Activated CD8-positive, alpha-beta T cell treated with anti-CD3 and anti-CD28 coated beads, Interleukin-2, amount 10 ng/mL, durations not matched to agents 7 days and 5 days (primary cell): ENCODE measurements around the gene TBC1D22A. TPM values are rescaled to one million over a fixed set of nuclear protein-coding genes. Genes with fewer than 3 reads are reported as not detected.

ENCODE experiments used
- ATAC-seq: fragments of 150-1000 bp; cut with Tn5 transposase; one replicate; pipeline ENCODE4 v1.10.0; 2021; ENCODE audit warnings: moderate library complexity
- CTCF ChIA-PET: fragments of 350-600 bp; sonication (Branson Sonifier 250); formaldehyde crosslinking; loops from one replicate; lab custom pipeline; 2021; ENCODE audit warnings: antibody characterized with exemption; lab: Charles Lee
- POLR2A ChIA-PET: fragments of 350-600 bp; sonication (Branson Sonifier 250); formaldehyde crosslinking; loops from one replicate; lab custom pipeline; 2021; ENCODE audit warnings: antibody characterized with exemption; lab: Charles Lee
- DNase-seq: peaks from one replicate; pipeline ENCODE4 v3.0.0-alpha.2; 2020
- H3K27ac Mint-ChIP-seq: one replicate; pipeline ENCODE4 v1.8.0; 2021; ENCODE audit warnings: mild to moderate bottlenecking, mixed read lengths
- H3K27me3 Mint-ChIP-seq: one replicate; pipeline ENCODE4 v1.8.0; 2021; ENCODE audit warnings: low read depth, mixed read lengths
- H3K36me3 Mint-ChIP-seq: one replicate; pipeline ENCODE4 v1.8.0; 2021; ENCODE audit warnings: low read depth, mixed read lengths
- H3K4me1 Mint-ChIP-seq: one replicate; pipeline ENCODE4 v1.8.0; 2021; ENCODE audit warnings: low read depth, mixed read lengths
- H3K4me3 Mint-ChIP-seq: one replicate; pipeline ENCODE4 v1.8.0; 2021; ENCODE audit warnings: mild to moderate bottlenecking, mixed read lengths
- H3K9me3 Mint-ChIP-seq: one replicate; pipeline ENCODE4 v1.8.0; 2022; ENCODE audit warnings: mixed read lengths; ENCODE audit not compliant: insufficient read depth
- total RNA-seq, 2 experiments: library from RNA; stranded (reverse); gene quantifications; one replicate each; pipeline ENCODE4 v1.2.3, GENCODE V29; 2021

Gene TBC1D22A
- total RNA-seq, 2 experiments from 2014 or later: 34.1 to 38.7 TPM

- Mint-ChIP-seq H3K9me3 (no peaks in the 10 kb centered on the region), H3K27ac (peak overlapping the region; percentile 48), H3K4me3 (no peak overlapping the region), H3K36me3 (no peaks in the 10 kb centered on the region), H3K4me1 (no peaks in the 10 kb centered on the region), H3K27me3 (no peaks in the 10 kb centered on the region)
- DNase-seq: no peak
- ATAC-seq: no peak
- CTCF ChIA-PET: no interaction called here
- POLR2A ChIA-PET: no interaction called here
Measured at GRCh38 chr22:47123006-47123826, 360.8 kb downstream of the TBC1D22A start.

GRCh38 chr22:47123827-47124442, 361.5 kb downstream of the TBC1D22A start:
- H3K9me3 Mint-ChIP-seq: no peaks in the 10 kb centered on the region
- peaks cover 4% of the 10 kb centered on the region for H3K4me1 Mint-ChIP-seq
- ChIA-PET CTCF (no interaction called here), POLR2A (no interaction called here)
- H3K27me3 Mint-ChIP-seq: no peaks in the 10 kb centered on the region
- DNase-seq: no peak
- no peak overlapping the region for H3K4me3 Mint-ChIP-seq
- ATAC-seq: no peak
- peak overlapping the region; percentile 48 for H3K27ac Mint-ChIP-seq
- H3K36me3 Mint-ChIP-seq: peaks cover 5% of the 10 kb centered on the region

GRCh38 chr22:47124451-47124881, 362.0 kb downstream of the TBC1D22A start:
- ChIA-PET POLR2A (no interaction called here), CTCF (no interaction called here)
- ATAC-seq: no peak
- Mint-ChIP-seq H3K36me3 (peaks cover 5% of the 10 kb centered on the region), H3K27me3 (no peaks in the 10 kb centered on the region), H3K27ac (no peak overlapping the region), H3K9me3 (no peaks in the 10 kb centered on the region), H3K4me1 (peaks cover 4% of the 10 kb centered on the region), H3K4me3 (no peak overlapping the region)
- no peak for DNase-seq

GRCh38 chr22:47124961-47125360, 362.5 kb downstream of the TBC1D22A start:
- peaks cover 6% of the 10 kb centered on the region for H3K4me1 Mint-ChIP-seq
- ChIA-PET CTCF (no interaction called here), POLR2A (no interaction called here)
- no peak overlapping the region for H3K4me3 Mint-ChIP-seq
- no peak overlapping the region for H3K27ac Mint-ChIP-seq
- DNase-seq (no peak), ATAC-seq (no peak)
- H3K9me3 Mint-ChIP-seq: no peaks in the 10 kb centered on the region
- no peaks in the 10 kb centered on the region for H3K27me3 Mint-ChIP-seq
- peaks cover 5% of the 10 kb centered on the region for H3K36me3 Mint-ChIP-seq

GRCh38 chr22:47125603-47126002, 363.2 kb downstream of the TBC1D22A start:
- CTCF ChIA-PET: no interaction called here
- H3K27me3 Mint-ChIP-seq: no peaks in the 10 kb centered on the region
- POLR2A ChIA-PET: no interaction called here
- no peak overlapping the region for H3K4me3 Mint-ChIP-seq
- H3K27ac Mint-ChIP-seq: no peak overlapping the region
- ATAC-seq: no peak
- DNase-seq: no peak
- H3K36me3 Mint-ChIP-seq: peaks cover 5% of the 10 kb centered on the region
- H3K9me3 Mint-ChIP-seq: no peaks in the 10 kb centered on the region
- peaks cover 6% of the 10 kb centered on the region for H3K4me1 Mint-ChIP-seq

GRCh38 chr22:47126344-47126811, 363.9 kb downstream of the TBC1D22A start:
- DNase-seq: no peak
- Mint-ChIP-seq H3K4me1 (peaks cover 6% of the 10 kb centered on the region), H3K9me3 (no peaks in the 10 kb centered on the region), H3K36me3 (peaks cover 5% of the 10 kb centered on the region), H3K27ac (no peak overlapping the region), H3K4me3 (no peak overlapping the region), H3K27me3 (no peaks in the 10 kb centered on the region)
- ChIA-PET CTCF (no interaction called here), POLR2A (no interaction called here)
- no peak for ATAC-seq

GRCh38 chr22:47127441-47127871, 365.0 kb downstream of the TBC1D22A start:
- Mint-ChIP-seq H3K4me1 (peaks cover 6% of the 10 kb centered on the region), H3K9me3 (no peaks in the 10 kb centered on the region), H3K27me3 (no peaks in the 10 kb centered on the region), H3K36me3 (peaks cover 5% of the 10 kb centered on the region), H3K27ac (no peak overlapping the region), H3K4me3 (no peak overlapping the region)
- ATAC-seq (no peak), DNase-seq (no peak)
- ChIA-PET POLR2A (no interaction called here), CTCF (no interaction called here)

- no peak overlapping the region for H3K4me3 Mint-ChIP-seq
- ChIA-PET POLR2A (no interaction called here), CTCF (no interaction called here)
- DNase-seq: no peak
- H3K9me3 Mint-ChIP-seq: no peaks in the 10 kb centered on the region
- no peak overlapping the region for H3K27ac Mint-ChIP-seq
- H3K27me3 Mint-ChIP-seq: no peaks in the 10 kb centered on the region
- no peak for ATAC-seq
- peaks cover 6% of the 10 kb centered on the region for H3K4me1 Mint-ChIP-seq
- peaks cover 5% of the 10 kb centered on the region for H3K36me3 Mint-ChIP-seq
Measured at GRCh38 chr22:47128216-47128615, 365.8 kb downstream of the TBC1D22A start.

GRCh38 chr22:47128622-47129215, 366.3 kb downstream of the TBC1D22A start:
- no peak for ATAC-seq
- DNase-seq: no peak
- peaks cover 5% of the 10 kb centered on the region for H3K36me3 Mint-ChIP-seq
- no peaks in the 10 kb centered on the region for H3K27me3 Mint-ChIP-seq
- CTCF ChIA-PET: no interaction called here
- H3K9me3 Mint-ChIP-seq: no peaks in the 10 kb centered on the region
- peaks cover 6% of the 10 kb centered on the region for H3K4me1 Mint-ChIP-seq
- POLR2A ChIA-PET: no interaction called here
- H3K4me3 Mint-ChIP-seq: no peak overlapping the region
- no peak overlapping the region for H3K27ac Mint-ChIP-seq

GRCh38 chr22:47129902-47130635, 367.6 kb downstream of the TBC1D22A start:
- ChIA-PET POLR2A (no interaction called here), CTCF (no interaction called here)
- peaks cover 5% of the 10 kb centered on the region for H3K36me3 Mint-ChIP-seq
- peaks cover 6% of the 10 kb centered on the region for H3K4me1 Mint-ChIP-seq
- no peaks in the 10 kb centered on the region for H3K9me3 Mint-ChIP-seq
- no peak for DNase-seq
- H3K4me3 Mint-ChIP-seq: no peak overlapping the region
- no peaks in the 10 kb centered on the region for H3K27me3 Mint-ChIP-seq
- peak overlapping the region; percentile 72 for H3K27ac Mint-ChIP-seq
- ATAC-seq: no peak

- no peaks in the 10 kb centered on the region for H3K27me3 Mint-ChIP-seq
- ChIA-PET CTCF (no interaction called here), POLR2A (no interaction called here)
- H3K27ac Mint-ChIP-seq: no peak overlapping the region
- no peak overlapping the region for H3K4me3 Mint-ChIP-seq
- H3K9me3 Mint-ChIP-seq: no peaks in the 10 kb centered on the region
- H3K4me1 Mint-ChIP-seq: peaks cover 6% of the 10 kb centered on the region
- H3K36me3 Mint-ChIP-seq: peaks cover 5% of the 10 kb centered on the region
- DNase-seq: no peak
- ATAC-seq: no peak
Measured at GRCh38 chr22:47130883-47131631, 368.6 kb downstream of the TBC1D22A start.
